22Rv1 (cell line): ENCODE data around the gene CNPY2.

Experiments used
- H3K27ac ChIP-seq: fragments of 450-650 bp; 2 replicates; pipeline ENCODE4 v1.5.1; 2017
- CTCF ChIP-seq: fragments of 450-650 bp; IDR thresholded peaks from 2 replicates; pipeline ENCODE4 v1.5.1; 2017; ENCODE audit warnings: mild to moderate bottlenecking
- ZFX ChIP-seq: fragments of 450-650 bp; IDR thresholded peaks from 2 replicates; pipeline ENCODE4 v1.6.1; 2017; ENCODE audit warnings: antibody characterized with exemption, borderline replicate concordance

CNPY2 gene

GRCh38 chr12:56311003-56311402 lies 4.8 kb downstream of the CNPY2 start:
- no peak overlapping the region for H3K27ac ChIP-seq
- TF ChIP-seq CTCF (no peak), ZFX (no peak)

- H3K27ac ChIP-seq, result no peak overlapping the region
- TF ChIP-seq CTCF, result no peak
- no peak for TF ChIP-seq ZFX
These were observed 7.1 kb downstream of the CNPY2 start for GRCh38 chr12:56308714-56309113.

DNA sequence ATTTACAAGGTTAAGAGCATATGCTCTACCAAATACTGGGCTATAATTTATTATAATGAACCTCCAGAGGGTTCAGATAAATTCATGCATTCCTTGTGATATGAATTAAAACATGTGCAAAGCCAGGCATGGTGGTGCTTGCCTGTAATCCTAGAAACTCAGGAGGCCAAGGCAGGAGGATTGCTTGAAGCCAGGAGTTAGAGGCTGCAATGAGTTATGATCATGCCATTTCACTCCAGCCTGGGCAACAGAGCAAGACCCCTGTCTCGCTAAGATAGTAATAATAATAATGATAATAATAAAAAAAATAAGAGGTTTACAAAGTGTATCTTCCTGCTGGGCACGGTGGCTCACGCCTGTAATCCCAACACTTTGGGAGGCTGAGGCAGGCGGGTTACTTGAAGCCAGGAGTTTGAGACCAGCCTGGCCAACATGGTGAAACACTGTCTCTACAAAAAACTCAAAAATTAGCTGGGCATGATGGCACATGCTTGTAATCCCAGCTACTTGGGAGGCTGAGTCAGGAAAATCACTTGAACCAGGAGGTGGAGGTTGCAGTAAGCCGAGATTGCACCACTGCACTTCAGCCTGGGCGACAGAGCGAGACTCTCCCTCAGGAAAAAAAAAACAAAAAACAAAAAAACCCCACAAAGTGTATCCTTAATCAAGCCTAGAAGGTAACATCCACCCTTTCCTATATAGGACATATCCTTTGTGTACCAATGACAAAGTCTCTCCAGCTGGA lies 8.4 kb downstream of the CNPY2 start:
- TF ChIP-seq CTCF, result no peak
- no peak for TF ChIP-seq ZFX
- H3K27ac ChIP-seq, result no peak overlapping the region

DNA sequence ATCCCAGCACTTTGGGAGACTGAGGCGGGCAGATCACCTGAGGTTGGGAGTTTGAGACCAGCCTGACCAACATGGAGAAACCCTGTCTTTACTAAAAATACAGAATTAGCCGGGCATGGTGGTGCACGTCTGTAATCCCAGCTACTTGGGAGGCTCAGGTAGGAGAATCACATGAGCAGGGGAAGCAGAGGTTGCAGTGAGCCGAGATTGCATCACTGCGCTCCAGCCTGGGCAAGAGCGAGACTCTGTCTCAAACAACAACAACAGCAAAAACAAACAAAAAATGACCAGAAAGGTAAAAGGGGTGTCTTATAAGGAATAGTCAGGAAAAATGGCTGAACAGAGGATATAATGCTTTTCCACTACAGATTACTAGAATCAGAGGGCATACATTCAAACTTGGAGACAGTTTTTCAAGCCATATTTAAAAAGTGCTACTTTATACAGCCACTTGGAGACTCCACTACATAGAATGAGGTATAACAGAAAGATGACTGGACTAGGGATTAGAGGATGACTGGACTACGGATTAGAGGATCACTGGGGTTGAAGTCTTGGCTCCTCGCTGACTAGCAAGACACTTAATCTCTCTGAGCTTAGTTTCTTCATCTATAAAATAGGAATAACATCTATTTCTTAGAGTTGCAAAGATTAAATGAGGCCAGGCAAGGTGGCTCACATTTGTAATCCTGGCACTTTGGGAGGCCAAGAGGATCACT lies 10.8 kb downstream of the CNPY2 start:
- no peak overlapping the region for H3K27ac ChIP-seq
- TF ChIP-seq ZFX (no peak), CTCF (no peak)

- peak overlapping the region; percentile 17; the same call in 1 of the 2 replicates for H3K27ac ChIP-seq
- TF ChIP-seq ZFX (no peak), CTCF (no peak)
These were observed 11.5 kb downstream of the CNPY2 start for GRCh38 chr12:56304276-56304675.

DNA sequence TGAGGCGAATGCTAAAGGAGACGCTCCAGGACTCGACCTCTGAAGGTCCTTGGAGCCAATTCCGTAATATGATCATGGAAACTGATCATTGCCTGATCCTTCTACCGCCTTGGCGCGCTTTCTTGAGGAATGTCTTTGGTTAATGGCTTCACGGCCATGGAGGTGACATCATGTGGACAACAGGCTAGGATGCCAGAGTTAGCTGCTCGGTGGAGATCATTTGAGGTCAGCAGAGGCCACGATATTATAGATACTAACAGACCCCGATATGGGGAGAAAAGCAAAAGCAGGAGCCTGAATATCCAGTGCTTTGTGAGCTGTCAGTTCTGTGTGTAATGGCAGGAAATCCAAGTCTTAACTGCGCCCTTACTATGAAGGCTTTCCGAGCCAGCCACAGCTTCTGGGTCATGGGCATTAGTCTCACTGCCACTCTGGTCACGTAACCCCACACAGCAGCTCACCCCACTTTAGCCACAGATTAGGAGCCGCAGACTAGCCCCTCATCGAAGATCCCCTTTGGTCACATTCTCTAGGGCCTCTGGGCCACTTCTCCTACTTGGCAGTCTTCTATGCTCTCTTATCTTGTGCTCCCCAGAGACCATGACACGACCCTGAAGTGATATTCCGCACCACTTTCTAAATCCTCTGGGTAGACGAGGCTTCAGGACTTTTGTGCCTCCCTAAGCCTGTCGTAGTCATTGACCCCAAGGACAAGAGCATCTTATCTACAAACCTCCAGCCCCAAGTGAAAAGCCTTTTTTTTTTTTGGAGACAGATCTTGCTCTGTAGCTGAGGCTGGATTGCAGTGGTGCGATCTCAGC lies 14.9 kb downstream of the CNPY2 start:
- peak overlapping the region; percentile 98 for H3K27ac ChIP-seq
- TF ChIP-seq CTCF (no peak), ZFX (no peak)
